Mammary epithelial cell (primary cell): ENCODE results near the gene B4GALNT2.

Experiments
- CTCF ChIP-seq, 2 donors: IDR thresholded peaks in 1 of 2; conservative IDR thresholded peaks in 1 of 2; 2 replicates each; pipeline ENCODE4 v1.5.1; 2011 to 2012; ENCODE audit warnings: inconsistent platforms in 2 of 2, low read length in 2 of 2, mild to moderate bottlenecking in 2 of 2, control low read depth in 1 of 2, low read depth in 1 of 2; ENCODE audit not compliant: insufficient read depth in 1 of 2; ENCODE audit errors: extremely low read depth in 1 of 2
- EZH2 ChIP-seq: IDR thresholded peaks from 2 replicates; pipeline ENCODE4 v1.6.1; 2012; ENCODE audit warnings: low read length, inconsistent platforms, borderline replicate concordance

GRCh38 chr17:49122566-49122965 is 10.0 kb upstream of the B4GALNT2 start:
- TF ChIP-seq EZH2 (no peak), CTCF (conservative IDR thresholded peaks at IDR 0.05 in 1 of 2, IDR thresholded peaks at IDR 0.05 in 1 of 2; ENCODE audit: extremely low read depth in 1 of 2, insufficient read depth in 1 of 2, low read depth in 1 of 2, low read length in 2 of 2) (no peak)
